Heart right ventricle (tissue), 16 donors: Measurements from ENCODE around the gene AKAP13. TPM values are rescaled to one million over a fixed set of nuclear protein-coding genes. Genes with fewer than 3 reads are reported as not detected.

Experiments used
- ATAC-seq, 8 donors: fragments of 200-7000 bp; cut with Tn5 transposase; one replicate each; pipeline ENCODE4 v1.9.1; 2020; ENCODE audit warnings: mild to moderate bottlenecking in 8 of 8, moderate library complexity in 8 of 8, moderate number of reproducible peaks in 1 of 8
- DNase-seq, 2 donors: peaks; one replicate each; pipeline ENCODE4 v3.0.0-alpha.2; 2020
- H3K27ac ChIP-seq, 10 donors: fragments of 200-600 bp; sonication (generic) in 2 of 10; one replicate each; pipeline versions ENCODE4 v1.5.0 to v1.8.0; 2020 to 2022; ENCODE audit warnings: mild to moderate bottlenecking in 3 of 10
- H3K27me3 ChIP-seq, 7 donors: fragments of 200-600 bp; one replicate each; pipeline ENCODE4 v1.8.0; 2021 to 2022; ENCODE audit warnings: mild to moderate bottlenecking in 2 of 7
- H3K36me3 ChIP-seq, 9 donors: fragments of 200-600 bp; sonication (generic) in 1 of 9; one replicate each; pipeline versions ENCODE4 v1.5.0 to v1.8.0; 2020 to 2022; ENCODE audit warnings: mild to moderate bottlenecking in 2 of 9
- H3K4me1 ChIP-seq, 9 donors: fragments of 200-600 bp; sonication (generic) in 1 of 9; one replicate each; pipeline versions ENCODE4 v1.5.0 to v1.8.0; 2020 to 2022; ENCODE audit warnings: mild to moderate bottlenecking in 4 of 9
- H3K4me3 ChIP-seq, 10 donors: fragments of 200-600 bp; sonication (generic) in 2 of 10; one replicate each; pipeline versions ENCODE4 v1.5.0 to v1.8.0; 2020 to 2022; ENCODE audit warnings: mild to moderate bottlenecking in 7 of 10, moderate library complexity in 2 of 10
- H3K9me3 ChIP-seq, 11 donors: fragments of 200-600 bp in 10 of 11; sonication (generic) in 2 of 11; one replicate each; pipeline versions ENCODE4 v1.5.0 to v1.8.0; 2013 to 2022; ENCODE audit warnings: mild to moderate bottlenecking in 2 of 11, control low read depth in 1 of 11, moderate library complexity in 1 of 11
- WGBS, 2 donors: extraction: QIAGEN DNeasy Blood & Tissue Kit; methylation state at CpG; one replicate each; pipeline ENCODE4 v1.1.7; 2013; ENCODE audit warnings: inconsistent platforms in 1 of 2; 5-methylcytosine and 5-hydroxymethylcytosine counted together
- intact Hi-C, 10 donors: fragments of 100-400 bp; cut with DNase I; formaldehyde crosslinking; loops; one replicate each; pipeline versions ENCODE4 v1.11.1 to v1.14.2; 2022
- polyA plus RNA-seq, 2 donors: library from polyadenylated mRNA; stranded (reverse); fragments of 200-250 nt; gene quantifications; one replicate each; pipeline ENCODE4 v1.2.3, GENCODE V29; 2013
- total RNA-seq, 10 donors: library from RNA; stranded (reverse); fragmentation: NEBNext Ultra II Directional in 3 of 10; extraction: Animal tissue kit (Norgen Biotek cat#: 25700) in 3 of 10; gene quantifications; one replicate each; pipeline versions ENCODE4 v1.2.1 to v1.2.4, GENCODE V29; 2021 to 2023
- TF ChIP-seq, protein P1 (sequence below), 9 donors: fragments of 200-600 bp; sonication (generic) in 2 of 9; IDR thresholded peaks; one replicate each; pipeline versions ENCODE4 v1.5.0 to v1.8.0; 2021 to 2022; ENCODE audit warnings: antibody characterized with exemption in 9 of 9, mild to moderate bottlenecking in 5 of 9, moderate library complexity in 1 of 9
- donor health status: Arrhythmogenic right ventricular cardiomyopathy.
- donor health status: ischemic (EF 13 %, LVEDD 7.1; RV severe dilation, severe dysfunction).
- donor health status: healthy with polysubstance abuse.
- donor health status: DM: no; HTN: yes; CAD: no.
- donor health status: DM: no; HTN: no; CAD: no.
- donor health status: ischemic (EF 25% LVEDD 6.9; RV normal size, moderate dysfunction).
- donor health status: ischemic (EF 25% LVEDD 5.7; RV mildly dilated, moderate dysfunction).
- donor health status: healthy.
- donor health status: DM: yes; HTN: yes; CAD: no.
- donor health status: Ischemic cardiomyopathy.
- donor health status: ischemic (EF 35%, LVEDD 5.7; RV mildly dilated, moderate dysfunction).
- donor health status: nonischemic (EF 11% LVEDD 7.7; RV severe dilation, severe dysfunction).
- donor health status: DM: yes; HTN: yes; CAD: no.
- donor health status: PGD.
- donor health status: ischemic (EF 29% LVEDD 5.4; RV normal size, mild dysfunction).
- donor health status: nonischemic (EF 23%, LVEDD 6.1; RV moderate dilation, normal function).

Gene AKAP13
- total and polyA plus RNA-seq, 12 donors = 89.3 to 645 (median 480) TPM

- no peaks in the 10 kb centered on the region for H3K9me3 ChIP-seq
- TF ChIP-seq, protein P1, sequence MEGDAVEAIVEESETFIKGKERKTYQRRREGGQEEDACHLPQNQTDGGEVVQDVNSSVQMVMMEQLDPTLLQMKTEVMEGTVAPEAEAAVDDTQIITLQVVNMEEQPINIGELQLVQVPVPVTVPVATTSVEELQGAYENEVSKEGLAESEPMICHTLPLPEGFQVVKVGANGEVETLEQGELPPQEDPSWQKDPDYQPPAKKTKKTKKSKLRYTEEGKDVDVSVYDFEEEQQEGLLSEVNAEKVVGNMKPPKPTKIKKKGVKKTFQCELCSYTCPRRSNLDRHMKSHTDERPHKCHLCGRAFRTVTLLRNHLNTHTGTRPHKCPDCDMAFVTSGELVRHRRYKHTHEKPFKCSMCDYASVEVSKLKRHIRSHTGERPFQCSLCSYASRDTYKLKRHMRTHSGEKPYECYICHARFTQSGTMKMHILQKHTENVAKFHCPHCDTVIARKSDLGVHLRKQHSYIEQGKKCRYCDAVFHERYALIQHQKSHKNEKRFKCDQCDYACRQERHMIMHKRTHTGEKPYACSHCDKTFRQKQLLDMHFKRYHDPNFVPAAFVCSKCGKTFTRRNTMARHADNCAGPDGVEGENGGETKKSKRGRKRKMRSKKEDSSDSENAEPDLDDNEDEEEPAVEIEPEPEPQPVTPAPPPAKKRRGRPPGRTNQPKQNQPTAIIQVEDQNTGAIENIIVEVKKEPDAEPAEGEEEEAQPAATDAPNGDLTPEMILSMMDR (IDR thresholded peaks at IDR 0.05) = no peak
- H3K4me1 ChIP-seq = peaks cover 13 to 82% (median 44%) of the 10 kb centered on the region in 9 donors
- no peak for DNase-seq
- 70 to 75% methylated on average over 8 of the region's 8 CpGs for WGBS, 2 donors
- no peaks in the 10 kb centered on the region for H3K36me3 ChIP-seq
- peak overlapping the region in 4 of 10 donors; percentile 2 to 27 (median 13) for H3K27ac ChIP-seq
- intact Hi-C loops = loop anchor here in 2 of 10 donors (10.0 kb wide), 2 partner anchors 86 to 364 kb away; partner anchors contain the start of gene AKAP13 (in 1 of the 2)
- H3K27me3 ChIP-seq = no peaks in the 10 kb centered on the region
- no peak overlapping the region for H3K4me3 ChIP-seq
- no peak for ATAC-seq
These were observed 90.3 kb downstream of the AKAP13 start for GRCh38 chr15:85470563-85471271.

GRCh38 chr15:85472349-85472748 lies 91.9 kb downstream of the AKAP13 start:
- DNase-seq = no peak
- Histone ChIP-seq H3K9me3 (no peaks in the 10 kb centered on the region), H3K36me3 (no peaks in the 10 kb centered on the region), H3K4me3 (no peak overlapping the region), H3K27ac (no peak overlapping the region), H3K27me3 (no peaks in the 10 kb centered on the region), H3K4me1 (peaks cover 13 to 96% (median 59%) of the 10 kb centered on the region in 9 donors)
- ATAC-seq = no peak
- WGBS, 2 donors = 98% methylated on average over 2 of the region's 2 CpGs
- intact Hi-C loops = loop anchor here in 2 of 10 donors (10.0 kb wide), 2 partner anchors 88 to 362 kb away; partner anchors contain the start of gene AKAP13 (in 1 of the 2)
- TF ChIP-seq, protein P1 (IDR thresholded peaks at IDR 0.05) = no peak

DNA sequence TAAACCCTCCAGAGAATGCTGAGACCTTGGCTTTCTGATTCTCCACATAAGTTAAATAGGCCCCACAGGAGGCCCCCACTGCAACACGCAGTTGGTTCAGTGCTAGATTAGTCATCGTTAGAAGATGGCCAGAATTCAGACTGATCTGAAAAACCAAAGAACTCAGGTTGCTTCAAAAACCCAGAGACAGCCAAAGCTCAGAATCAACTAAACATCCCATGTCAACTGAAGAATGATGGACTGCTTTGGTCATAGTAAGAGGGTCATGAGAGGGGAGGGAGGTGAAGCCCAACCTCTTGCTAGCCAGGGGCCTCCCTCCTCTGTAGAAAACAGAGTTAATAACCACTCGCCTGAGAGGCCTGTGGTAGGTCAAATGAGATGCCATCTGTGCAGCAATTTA lies 93.1 kb downstream of the AKAP13 start:
- no peaks in the 10 kb centered on the region for H3K27me3 ChIP-seq
- no peak overlapping the region for H3K4me3 ChIP-seq
- no peaks in the 10 kb centered on the region for H3K9me3 ChIP-seq
- TF ChIP-seq, protein P1 (IDR thresholded peaks at IDR 0.05) = no peak
- no peaks in the 10 kb centered on the region for H3K36me3 ChIP-seq
- intact Hi-C loops = loop anchor here in 2 of 10 donors (10.0 kb wide), 2 partner anchors 89 to 361 kb away; partner anchors contain the start of gene AKAP13 (in 1 of the 2)
- no peak for DNase-seq
- ATAC-seq = no peak
- WGBS, 2 donors = 27 to 46% methylated on average over 3 of the region's 3 CpGs
- H3K27ac ChIP-seq = peak overlapping the region in 1 of 10 donors; percentile 25
- peaks cover 15 to 96% (median 70%) of the 10 kb centered on the region in 9 donors for H3K4me1 ChIP-seq

GRCh38 chr15:85474700-85475316 lies 94.4 kb downstream of the AKAP13 start:
- H3K4me1 ChIP-seq = peaks cover 25 to 98% (median 84%) of the 10 kb centered on the region in 9 donors
- TF ChIP-seq, protein P1 (IDR thresholded peaks at IDR 0.05) = no peak
- no peaks in the 10 kb centered on the region for H3K36me3 ChIP-seq
- DNase-seq (no peak), ATAC-seq (peak in 2 of 8 donors; percentile 15 to 35)
- no peak overlapping the region for H3K4me3 ChIP-seq
- H3K27ac ChIP-seq = peak overlapping the region in 2 of 10 donors; percentile 9 to 11
- WGBS, 2 donors = 48 to 58% methylated on average over 8 of the region's 8 CpGs
- H3K27me3 ChIP-seq = no peaks in the 10 kb centered on the region
- intact Hi-C loops = loop anchor here in 2 of 10 donors (10.0 kb wide), 2 partner anchors 90 to 360 kb away; partner anchors contain the start of gene AKAP13 (in 1 of the 2)
- no peaks in the 10 kb centered on the region for H3K9me3 ChIP-seq
